Sigmoid colon (tissue), 4 donors: ENCODE results near the gene PREP.

ENCODE experiments used
- CTCF ChIP-seq, 4 experiments: fragments of 450-650 bp in 3 of 4; fragments of 200-600 bp in 1 of 4; IDR thresholded peaks; one replicate each; pipeline ENCODE4 v1.5.1; 2016 to 2019; ENCODE audit warnings: antibody characterized with exemption in 4 of 4, mild to moderate bottlenecking in 3 of 4, moderate library complexity in 2 of 4
- EP300 ChIP-seq, 4 donors: sonication (generic); formaldehyde crosslinking; IDR thresholded peaks; one replicate each; pipeline ENCODE4 v1.6.1; 2017; ENCODE audit warnings: antibody characterized with exemption in 4 of 4
- POLR2A ChIP-seq, 2 donors: fragments of 450-650 bp; IDR thresholded peaks; one replicate each; pipeline ENCODE4 v1.6.1; 2016; ENCODE audit warnings: antibody characterized with exemption in 2 of 2, mild to moderate bottlenecking in 2 of 2, moderate library complexity in 2 of 2

GRCh38 chr6:105321207-105321606, 81.7 kb downstream of the PREP start:
- TF ChIP-seq EP300 (IDR thresholded peaks at IDR 0.05) (no peak), CTCF (IDR thresholded peaks at IDR 0.05) (no peak), POLR2A (IDR thresholded peaks at IDR 0.05) (no peak)
